Neuronal stem cell (in vitro differentiated cells): ENCODE results near the gene EDAR.

Experiments used
- DNase-seq: peaks from one replicate; pipeline ENCODE4 v3.0.0-alpha.2; 2013; ENCODE audit warnings: low spot score
- H2AFZ ChIP-seq: one replicate; pipeline ENCODE4 v1.6.1; 2013; ENCODE audit warnings: mild to moderate bottlenecking, low read length, inconsistent platforms
- H2AK5ac ChIP-seq: 2 replicates; pipeline ENCODE4 v1.6.1; 2013; ENCODE audit warnings: low read depth, mild to moderate bottlenecking, inconsistent platforms, low read length, moderate library complexity, mixed read lengths
- H2BK120ac ChIP-seq: 2 replicates; pipeline ENCODE4 v1.6.1; 2013; ENCODE audit warnings: low read depth, mild to moderate bottlenecking, inconsistent platforms, low read length, moderate library complexity, mixed read lengths
- H2BK12ac ChIP-seq: one replicate; pipeline ENCODE4 v1.6.1; 2013; ENCODE audit warnings: low read length, inconsistent platforms
- H2BK15ac ChIP-seq: 2 replicates; pipeline ENCODE4 v1.6.1; 2013; ENCODE audit warnings: mild to moderate bottlenecking, low read length, inconsistent platforms, mixed read lengths
- H2BK5ac ChIP-seq: one replicate; pipeline ENCODE4 v1.6.1; 2013; ENCODE audit warnings: inconsistent platforms, mild to moderate bottlenecking, low read length, moderate library complexity
- H3K14ac ChIP-seq: one replicate; pipeline ENCODE4 v1.6.1; 2013; ENCODE audit warnings: low read length, inconsistent platforms
- H3K18ac ChIP-seq: 2 replicates; pipeline ENCODE4 v1.6.1; 2013; ENCODE audit warnings: low read length, inconsistent platforms
- H3K23ac ChIP-seq: 2 replicates; pipeline ENCODE4 v1.6.1; 2013; ENCODE audit warnings: low read depth, mild to moderate bottlenecking, mixed read lengths, low read length, inconsistent platforms; ENCODE audit not compliant: poor library complexity
- H3K27ac ChIP-seq: replicated peaks from 3 replicates; pipeline ENCODE4 v1.5.1; 2013; ENCODE audit warnings: low read length, inconsistent platforms
- H3K27me3 ChIP-seq, 3 experiments: 2 replicates each; pipeline ENCODE4 v1.6.1; 2013; ENCODE audit warnings: low read length in 3 of 3, mild to moderate bottlenecking in 2 of 3, inconsistent platforms in 1 of 3, low read depth in 1 of 3, mixed read lengths in 1 of 3, moderate library complexity in 1 of 3; ENCODE audit not compliant: control insufficient read depth in 3 of 3, insufficient read depth in 3 of 3
- H3K36me3 ChIP-seq, 2 donors: replicated peaks in 1 of 2; 2 replicates each; pipeline ENCODE4 v1.6.1; 2013; ENCODE audit warnings: low read length in 2 of 2; ENCODE audit not compliant: control insufficient read depth in 2 of 2, insufficient read depth in 2 of 2
- H3K4ac ChIP-seq: 2 replicates; pipeline ENCODE4 v1.6.1; 2013; ENCODE audit warnings: inconsistent platforms, mild to moderate bottlenecking, low read length, moderate library complexity
- H3K4me1 ChIP-seq, 2 donors: 1 replicate in 1 of 2; 2 replicates in 1 of 2; pipeline ENCODE4 v1.6.1; 2013; ENCODE audit warnings: low read length in 2 of 2, low read depth in 1 of 2; ENCODE audit not compliant: control insufficient read depth in 2 of 2, insufficient read depth in 1 of 2
- H3K4me2 ChIP-seq: one replicate; pipeline ENCODE4 v1.6.1; 2013; ENCODE audit warnings: mild to moderate bottlenecking, low read length, inconsistent platforms; ENCODE audit not compliant: insufficient read depth, poor library complexity, severe bottlenecking
- H3K4me3 ChIP-seq, 2 donors: 2 replicates each; pipeline ENCODE4 v1.5.1; 2013; ENCODE audit warnings: low read length in 2 of 2, mild to moderate bottlenecking in 2 of 2, inconsistent platforms in 1 of 2, moderate library complexity in 1 of 2
- H3K79me1 ChIP-seq: one replicate; pipeline ENCODE4 v1.6.1; 2013; ENCODE audit warnings: low read depth, mild to moderate bottlenecking, inconsistent platforms, low read length, moderate library complexity
- H3K9ac ChIP-seq: one replicate; pipeline ENCODE4 v1.6.1; 2013; ENCODE audit warnings: mild to moderate bottlenecking, low read depth, low read length, inconsistent platforms; ENCODE audit not compliant: poor library complexity
- H3K9me3 ChIP-seq, 2 donors: replicated peaks in 1 of 2; 2 replicates each; pipeline versions ENCODE3 to v1.6.1; 2013; ENCODE audit warnings: low read length in 2 of 2, mild to moderate bottlenecking in 2 of 2, inconsistent platforms in 1 of 2, low read depth in 1 of 2, mixed read lengths in 1 of 2, moderate library complexity in 1 of 2; ENCODE audit not compliant: control insufficient read depth in 2 of 2, insufficient read depth in 1 of 2
- H4K8ac ChIP-seq: one replicate; pipeline ENCODE4 v1.6.1; 2013; ENCODE audit warnings: low read depth, mild to moderate bottlenecking, inconsistent platforms, low read length, moderate library complexity
- H4K91ac ChIP-seq: one replicate; pipeline ENCODE4 v1.6.1; 2013; ENCODE audit warnings: low read length, low read depth, mild to moderate bottlenecking, inconsistent platforms; ENCODE audit not compliant: poor library complexity
- WGBS, 2 donors: extraction: QIAGEN DNeasy Blood & Tissue Kit; methylation state at CpG; one replicate each; pipeline ENCODE4 v1.1.7; 2013; ENCODE audit warnings: missing lambda C conversion rate in 2 of 2, mixed read lengths in 1 of 2; ENCODE audit not compliant: insufficient read length in 2 of 2, insufficient replicate concordance in 1 of 2; ENCODE audit errors: extremely low coverage in 2 of 2; 5-methylcytosine and 5-hydroxymethylcytosine counted together

The EDAR gene

GRCh38 chr2:108936076-108936864, 52.8 kb downstream of the EDAR start:
- Histone ChIP-seq H3K4ac (no peak overlapping the region), H3K18ac (peak overlapping the region; percentile 46), H4K8ac (no peak overlapping the region), H2AFZ (no peak overlapping the region), H3K4me2 (no peak overlapping the region), H3K27ac (no peak overlapping the region), H2BK120ac (no peak overlapping the region), H3K4me3 (no peak overlapping the region), H4K91ac (no peak overlapping the region), H3K79me1 (no peaks in the 10 kb centered on the region), H2BK12ac (no peak overlapping the region), H3K36me3 (no peaks in the 10 kb centered on the region), H3K4me1 (peaks cover 7 to 22% of the 10 kb centered on the region in 2 donors), H3K9ac (no peak overlapping the region), H2BK15ac (no peak overlapping the region), H3K23ac (no peak overlapping the region), H3K9me3 (no peaks in the 10 kb centered on the region), H2BK5ac (no peak overlapping the region), H2AK5ac (peak overlapping the region; percentile 21), H3K14ac (no peak overlapping the region), H3K27me3 (peaks cover 0 to 27% (median 14%) of the 10 kb centered on the region in 3 experiments)
- DNase-seq, result no peak
- WGBS, 2 donors, result no CpG with 5 or more reads among the region's 17 CpGs

- Histone ChIP-seq H3K9me3 (no peaks in the 10 kb centered on the region), H3K14ac (no peak overlapping the region), H2AK5ac (no peak overlapping the region), H3K4ac (no peak overlapping the region), H3K36me3 (no peaks in the 10 kb centered on the region), H3K27ac (no peak overlapping the region), H3K27me3 (peaks cover 0 to 27% (median 14%) of the 10 kb centered on the region in 3 experiments), H2AFZ (no peak overlapping the region), H3K9ac (no peak overlapping the region), H2BK120ac (no peak overlapping the region), H3K79me1 (no peaks in the 10 kb centered on the region), H2BK12ac (no peak overlapping the region), H2BK15ac (no peak overlapping the region), H2BK5ac (no peak overlapping the region), H3K18ac (no peak overlapping the region), H3K4me2 (no peak overlapping the region), H3K4me3 (no peak overlapping the region), H3K23ac (no peak overlapping the region), H3K4me1 (peaks cover 7 to 22% of the 10 kb centered on the region in 2 donors), H4K8ac (no peak overlapping the region), H4K91ac (no peak overlapping the region)
- peak; percentile 48 for DNase-seq
- no CpG with 5 or more reads among the region's 5 CpGs for WGBS, 2 donors
Observed at GRCh38 chr2:108935271-108935741, 53.7 kb downstream of the EDAR start.

GRCh38 chr2:108934583-108935245, 54.3 kb downstream of the EDAR start:
- Histone ChIP-seq H3K4me1 (peaks cover 7 to 22% of the 10 kb centered on the region in 2 donors), H3K9me3 (no peaks in the 10 kb centered on the region), H3K18ac (no peak overlapping the region), H3K9ac (no peak overlapping the region), H3K23ac (no peak overlapping the region), H3K36me3 (no peaks in the 10 kb centered on the region), H4K8ac (no peak overlapping the region), H2AFZ (no peak overlapping the region), H3K4ac (no peak overlapping the region), H2BK15ac (no peak overlapping the region), H2BK5ac (no peak overlapping the region), H3K27ac (no peak overlapping the region), H3K4me2 (no peak overlapping the region), H3K27me3 (peaks cover 0 to 27% (median 18%) of the 10 kb centered on the region in 3 experiments), H2BK12ac (no peak overlapping the region), H3K79me1 (no peaks in the 10 kb centered on the region), H2BK120ac (no peak overlapping the region), H2AK5ac (no peak overlapping the region), H4K91ac (no peak overlapping the region), H3K14ac (no peak overlapping the region), H3K4me3 (no peak overlapping the region)
- no CpG with 5 or more reads among the region's 14 CpGs for WGBS, 2 donors
- no peak for DNase-seq

GRCh38 chr2:108934151-108934550, 54.9 kb downstream of the EDAR start:
- Histone ChIP-seq H3K4me2 (no peak overlapping the region), H3K18ac (no peak overlapping the region), H2AFZ (no peak overlapping the region), H2BK5ac (no peak overlapping the region), H3K79me1 (no peaks in the 10 kb centered on the region), H2BK15ac (no peak overlapping the region), H3K23ac (no peak overlapping the region), H3K27ac (no peak overlapping the region), H3K14ac (no peak overlapping the region), H2BK120ac (no peak overlapping the region), H2AK5ac (no peak overlapping the region), H4K91ac (no peak overlapping the region), H4K8ac (no peak overlapping the region), H3K4me1 (peaks cover 7 to 22% of the 10 kb centered on the region in 2 donors), H3K4me3 (no peak overlapping the region), H3K9ac (peak overlapping the region; percentile 18), H3K9me3 (no peaks in the 10 kb centered on the region), H3K27me3 (peaks cover 0 to 26% (median 22%) of the 10 kb centered on the region in 3 experiments), H2BK12ac (no peak overlapping the region), H3K4ac (no peak overlapping the region), H3K36me3 (no peaks in the 10 kb centered on the region)
- no CpG with 5 or more reads among the region's 7 CpGs for whole genome bisulfite sequencing, 2 donors
- DNase-seq, result no peak
